GM12878 (cell line): ENCODE results near the gene THAP6. TPM values are rescaled to one million over a fixed set of nuclear protein-coding genes. Genes with fewer than 3 reads are reported as not detected.

Experiments
- ATAC-seq: fragments of 200-7000 bp; cut with Tn5 transposase; 3 replicates; pipeline ENCODE4 v1.9.1; 2020; ENCODE audit warnings: mild to moderate bottlenecking, moderate library complexity
- BruUV-seq: library from RNA; stranded (reverse); fragments of 400-500 nt; replicated peaks from 2 replicates; lab custom pipeline; 2021; lab: Mats Ljungman, UMichigan
- CTCF ChIA-PET: fragments of 300-600 bp; sonication (Branson Sonifier 250); formaldehyde crosslinking; extraction: SDS; loops from one replicate; lab custom pipeline; 2021; ENCODE audit warnings: inconsistent platforms; lab: Yijun Ruan, JAX
- POLR2A ChIA-PET: fragments of 350-600 bp; formaldehyde crosslinking; extraction: SDS; loops from one replicate; lab custom pipeline; 2021; ENCODE audit warnings: inconsistent platforms; lab: Charles Lee
- RAD21 ChIA-PET: fragments of 300-600 bp; sonication (Branson Sonifier 250); formaldehyde crosslinking; loops from one replicate; lab custom pipeline; 2023; ENCODE audit warnings: antibody characterized with exemption; ENCODE audit not compliant: unreplicated experiment; lab: Charles Lee
- SMC1A ChIA-PET: fragments of 300-600 bp; sonication (Branson Sonifier 250); formaldehyde crosslinking; loops from one replicate; lab custom pipeline; 2023; ENCODE audit not compliant: unreplicated experiment, uncharacterized antibody; lab: Charles Lee
- DNase-seq: peaks from one replicate; pipeline ENCODE4 v3.0.0-alpha.2; 2011; ENCODE audit warnings: low read depth, low spot score
- FAIRE-seq: peaks from 3 replicates; lab custom pipeline; 2011; peaks lifted over from hg19 to GRCh38; lab: Jason Lieb, UNC
- H2AFZ ChIP-seq: 2 replicates; pipeline ENCODE4 v1.6.0; 2011; ENCODE audit warnings: low read depth, low read length, control low read depth; ENCODE audit not compliant: control insufficient read depth
- H3K27ac ChIP-seq: 2 replicates; pipeline ENCODE4 v1.5.1; 2011; ENCODE audit warnings: control low read depth; ENCODE audit not compliant: control insufficient read depth, insufficient read depth
- H3K27me3 ChIP-seq, 2 experiments: replicated peaks in 1 of 2; 2 replicates each; pipeline versions ENCODE4 v1.6.0 to v1.6.1; 2011; ENCODE audit warnings: low read length in 1 of 2; ENCODE audit not compliant: control insufficient read depth in 2 of 2, insufficient read depth in 2 of 2
- H3K36me3 ChIP-seq, 2 experiments: 2 replicates each; pipeline ENCODE4 v1.5.1; 2011; ENCODE audit warnings: low read length in 1 of 2; ENCODE audit not compliant: control insufficient read depth in 2 of 2, insufficient read depth in 2 of 2
- H3K4me1 ChIP-seq: 2 replicates; pipeline ENCODE4 v1.6.1; 2011; ENCODE audit warnings: mild to moderate bottlenecking, low read length, moderate library complexity, mixed read lengths; ENCODE audit not compliant: control insufficient read depth, insufficient read depth
- H3K4me2 ChIP-seq: 2 replicates; pipeline ENCODE4 v1.6.0; 2011; ENCODE audit warnings: control low read depth; ENCODE audit not compliant: control insufficient read depth, insufficient read depth
- H3K4me3 ChIP-seq: fragments of 200-600 bp; sonication (generic); 2 replicates; pipeline ENCODE4 v1.5.1; 2016
- H3K79me2 ChIP-seq: 2 replicates; pipeline ENCODE4 v1.6.0; 2011; ENCODE audit warnings: low read length; ENCODE audit not compliant: control insufficient read depth, insufficient read depth
- H3K9ac ChIP-seq: 2 replicates; pipeline ENCODE4 v1.8.0; 2011; ENCODE audit warnings: low read length, control low read depth, mixed read lengths; ENCODE audit not compliant: control insufficient read depth, insufficient read depth
- H3K9me3 ChIP-seq: replicated peaks from 3 replicates; pipeline ENCODE4 v1.5.1; 2011; ENCODE audit warnings: mild to moderate bottlenecking, low read length; ENCODE audit not compliant: control insufficient read depth, insufficient read depth
- H4K20me1 ChIP-seq: 2 replicates; pipeline ENCODE4 v1.6.0; 2011; ENCODE audit not compliant: control insufficient read depth, insufficient read depth
- BCLAF1 ChIP-seq: fragments of 450-650 bp; IDR thresholded peaks from 2 replicates; pipeline ENCODE4 v1.6.1; 2017; ENCODE audit warnings: antibody characterized with exemption, mild to moderate bottlenecking, moderate library complexity
- RUNX3 ChIP-seq: IDR thresholded peaks from 2 replicates; pipeline ENCODE4 v1.6.1; 2012; ENCODE audit warnings: low read length, inconsistent platforms
- SREBF1 ChIP-seq: IDR thresholded peaks from 2 replicates; pipeline ENCODE4 v1.6.1; 2012; ENCODE audit warnings: mild to moderate bottlenecking, low read length
- ZBTB11 ChIP-seq: fragments of 450-650 bp; formaldehyde crosslinking; IDR thresholded peaks from 2 replicates; pipeline ENCODE4 v1.5.0; 2022; ENCODE audit warnings: mild to moderate bottlenecking, missing genetic modification characterization
- ZBTB40 ChIP-seq: fragments of 450-650 bp; IDR thresholded peaks from 2 replicates; pipeline ENCODE4 v1.6.1; 2016; ENCODE audit warnings: mild to moderate bottlenecking, moderate library complexity, borderline replicate concordance
- WGBS: methylation state at CpG from one replicate; pipeline ENCODE4 v1.1.6; 2016; ENCODE audit warnings: low lambda C conversion rate; ENCODE audit not compliant: insufficient replicate concordance, insufficient coverage; ENCODE audit errors: missing lambda C conversion rate; 5-methylcytosine and 5-hydroxymethylcytosine counted together
- in situ Hi-C: fragments of 300-500 bp; cut with MboI; formaldehyde crosslinking; loops from 9 replicates; pipeline ENCODE4 v1.14.3; 2018; ENCODE audit warnings: mixed read lengths
- intact Hi-C: fragments of 100-400 bp; cut with micrococcal nuclease; formaldehyde crosslinking; loops from one replicate; pipeline ENCODE4 v1.14.2; 2022; ENCODE audit not compliant: unreplicated experiment
- polyA plus RNA-seq, 11 experiments: library from polyadenylated mRNA; depleted of rRNA in 4 of 11; unstranded in 6 of 11; stranded (reverse) in 5 of 11; fragments of >200 nt; fragmentation: Nextera tagmentation in 4 of 11; fragmentation: Illumina TruSeq in 1 of 11; extraction: Ambion mirVana in 4 of 11; extraction: Trizol in 1 of 11; gene quantifications; 1 replicate in 1 of 11; 2 replicates in 10 of 11; pipeline versions ENCODE4 v1.2.1 to v1.2.3, GENCODE V29; 2011 to 2016; ENCODE audit warnings: inconsistent platforms in 2 of 11, missing spikeins in 2 of 11, low read depth in 1 of 11
- total RNA-seq, 4 experiments: library from RNA; depleted of rRNA in 3 of 4; stranded (reverse); fragments of >200 nt in 3 of 4; fragmentation: Illumina TruSeq in 1 of 4; extraction: Trizol in 1 of 4; gene quantifications; 2 replicates each; pipeline versions ENCODE4 v1.2.1 to v1.2.3, GENCODE V29; 2013 to 2021

The THAP6 gene
- total and polyA plus RNA-seq, 10 of the 15 experiments (the other 5 are each of a cell fraction or from before 2014, with no cell fraction given): 8.9 to 21.9 (median 12.8) TPM

- FAIRE-seq (no peak), ATAC-seq (no peak), DNase-seq (no peak)
- POLR2A ChIA-PET: no interaction called here
- H3K9ac ChIP-seq: no peak overlapping the region
- no peak overlapping the region for H3K4me3 ChIP-seq
- H3K36me3 ChIP-seq: peaks cover 0 to 25% of the 10 kb centered on the region in 2 experiments; a peak in 3 of 4 replicates
- in situ Hi-C loops: no loop called here
- 98% methylated on average over 2 of the region's 2 CpGs for WGBS
- intact Hi-C loops: no loop called here
- H3K27ac ChIP-seq: no peak overlapping the region
- no peak overlapping the region for H3K4me2 ChIP-seq
- no peaks in the 10 kb centered on the region for H3K4me1 ChIP-seq
- TF ChIP-seq RUNX3: no peak
- no peak for TF ChIP-seq ZBTB11 (CRISPR knock-in tag)
- no peak for TF ChIP-seq BCLAF1
- no peak for TF ChIP-seq SREBF1
- no peak for TF ChIP-seq ZBTB40
- H3K27me3 ChIP-seq: no peaks in the 10 kb centered on the region
- no TSS peak for BruUV-seq
- CTCF ChIA-PET: no interaction called here
- H3K9me3 ChIP-seq: peaks cover 11% of the 10 kb centered on the region; the same call in 2 of the 3 replicates
- peaks cover 4% of the 10 kb centered on the region for H3K79me2 ChIP-seq
- SMC1A ChIA-PET: no interaction called here
- RAD21 ChIA-PET: no interaction called here
- H2AFZ ChIP-seq: no peak overlapping the region
- no peaks in the 10 kb centered on the region for H4K20me1 ChIP-seq
Observed at GRCh38 chr4:75502671-75503070, 11.6 kb upstream of the THAP6 start.
